ENCODE results near the gene TTN.

TTN gene

GRCh38 chr2:178506101-178506500, 301.1 kb downstream of the TTN start:
- POLR2A ChIA-PET (ENCODE audit: low non-redundant PET) = no interaction called here
- H3K27ac ChIP-seq = no peak overlapping the region
- no peak for DNase-seq (ENCODE audit: low spot score)
- CTCF ChIA-PET = no interaction called here
- TF ChIP-seq CTCF (conservative IDR thresholded peaks at IDR 0.05; ENCODE audit: low read depth) = no peak

GRCh38 chr2:178502751-178503150, 304.5 kb downstream of the TTN start:
- CTCF ChIA-PET = interaction anchor here (0.9 kb wide), 1 partner anchor 13 kb away, joined by 3 read pairs; no protein-coding TSS in a partner anchor
- DNase-seq (ENCODE audit: low spot score) = no peak
- no peak for TF ChIP-seq CTCF (conservative IDR thresholded peaks at IDR 0.05; ENCODE audit: low read depth)

GRCh38 chr2:178499640-178500039, 307.6 kb downstream of the TTN start:
- DNase-seq (ENCODE audit: low spot score) = no peak
- TF ChIP-seq CTCF (conservative IDR thresholded peaks at IDR 0.05; ENCODE audit: low read depth) = no peak
- H3K27ac ChIP-seq = no peak overlapping the region
- CTCF ChIA-PET = no interaction called here
- POLR2A ChIA-PET (ENCODE audit: low non-redundant PET) = no interaction called here

More at GRCh38 chr2:178502751-178503150, 304.5 kb downstream of the TTN start:
- POLR2A ChIA-PET (ENCODE audit: low non-redundant PET) = no interaction called here
- no peak overlapping the region for H3K27ac ChIP-seq

GRCh38 chr2:178498137-178498536, 309.1 kb downstream of the TTN start:
- CTCF ChIA-PET = interaction anchor here (0.7 kb wide), 1 partner anchor 10 kb away, joined by 6 read pairs; no protein-coding TSS in a partner anchor
- no peak for DNase-seq (ENCODE audit: low spot score)
- POLR2A ChIA-PET (ENCODE audit: low non-redundant PET) = no interaction called here

GRCh38 chr2:178496049-178496448, 311.2 kb downstream of the TTN start:
- POLR2A ChIA-PET (ENCODE audit: low non-redundant PET) = no interaction called here
- no peak overlapping the region for H3K27ac ChIP-seq
- no peak for TF ChIP-seq CTCF (conservative IDR thresholded peaks at IDR 0.05; ENCODE audit: low read depth)
- CTCF ChIA-PET = no interaction called here
- no peak for DNase-seq (ENCODE audit: low spot score)

More at GRCh38 chr2:178498137-178498536, 309.1 kb downstream of the TTN start:
- TF ChIP-seq CTCF (conservative IDR thresholded peaks at IDR 0.05; ENCODE audit: low read depth) = no peak
- no peak overlapping the region for H3K27ac ChIP-seq

GRCh38 chr2:178491612-178492011, 315.6 kb downstream of the TTN start:
- no peak for TF ChIP-seq CTCF (conservative IDR thresholded peaks at IDR 0.05; ENCODE audit: low read depth)
- ChIA-PET CTCF (no interaction called here), POLR2A (ENCODE audit: low non-redundant PET) (no interaction called here)

GRCh38 chr2:178485356-178485755, 321.9 kb downstream of the TTN start:
- POLR2A ChIA-PET (ENCODE audit: low non-redundant PET) = no interaction called here
- DNase-seq (ENCODE audit: low spot score) = no peak
- TF ChIP-seq CTCF (conservative IDR thresholded peaks at IDR 0.05; ENCODE audit: low read depth) = no peak
- no peak overlapping the region for H3K27ac ChIP-seq
- CTCF ChIA-PET = no interaction called here

More at GRCh38 chr2:178491612-178492011, 315.6 kb downstream of the TTN start:
- no peak overlapping the region for H3K27ac ChIP-seq
- DNase-seq (ENCODE audit: low spot score) = no peak
